ENCODE data around the gene EXD3.

Gene EXD3

GRCh38 chr9:137358126-137358525, 64.8 kb downstream of the EXD3 start:
- Histone ChIP-seq H3K36me3 (ENCODE audit: insufficient read depth) (no peaks in the 10 kb centered on the region), H3K79me2 (ENCODE audit: insufficient read depth, low read depth) (no peaks in the 10 kb centered on the region), H3K27me3 (ENCODE audit: insufficient read depth, low read depth) (peaks cover 39% of the 10 kb centered on the region; the same call in 1 of the 2 replicates), H3K4me2 (no peak overlapping the region), H4K20me1 (ENCODE audit: insufficient read depth) (no peaks in the 10 kb centered on the region), H3K4me1 (ENCODE audit: low read depth, poor library complexity, severe bottlenecking) (no peaks in the 10 kb centered on the region), H3K27ac (no peak overlapping the region), H2AFZ (ENCODE audit: low read depth) (no peak overlapping the region), H3K9ac (no peak overlapping the region), H3K4me3 (IDR thresholded peaks at IDR 0.05; ENCODE audit: insufficient read depth, low read depth, low read length) (no peak overlapping the region)
- TF ChIP-seq CTCF (conservative IDR thresholded peaks at IDR 0.05; ENCODE audit: low read depth, low read length), result no peak

- no peak for TF ChIP-seq CTCF (conservative IDR thresholded peaks at IDR 0.05; ENCODE audit: low read depth, low read length)
- H3K4me3 ChIP-seq (IDR thresholded peaks at IDR 0.05; ENCODE audit: insufficient read depth, low read depth, low read length), result no peak overlapping the region
- no peaks in the 10 kb centered on the region for H3K79me2 ChIP-seq (ENCODE audit: insufficient read depth, low read depth)
- H3K27me3 ChIP-seq (ENCODE audit: insufficient read depth, low read depth), result peaks cover 36% of the 10 kb centered on the region; the same call in 1 of the 2 replicates
- H3K4me2 ChIP-seq, result no peak overlapping the region
- no peak overlapping the region for H3K9ac ChIP-seq
- H3K4me1 ChIP-seq (ENCODE audit: low read depth, poor library complexity, severe bottlenecking), result no peaks in the 10 kb centered on the region
- H3K27ac ChIP-seq, result no peak overlapping the region
- H2AFZ ChIP-seq (ENCODE audit: low read depth), result no peak overlapping the region
- no peaks in the 10 kb centered on the region for H3K36me3 ChIP-seq (ENCODE audit: insufficient read depth)
- H4K20me1 ChIP-seq (ENCODE audit: insufficient read depth), result no peaks in the 10 kb centered on the region
Observed at GRCh38 chr9:137357166-137357565, 65.8 kb downstream of the EXD3 start.

- no peak overlapping the region for H3K4me3 ChIP-seq (IDR thresholded peaks at IDR 0.05; ENCODE audit: insufficient read depth, low read depth, low read length)
- no peaks in the 10 kb centered on the region for H3K79me2 ChIP-seq (ENCODE audit: insufficient read depth, low read depth)
- H3K4me2 ChIP-seq, result no peak overlapping the region
- no peaks in the 10 kb centered on the region for H4K20me1 ChIP-seq (ENCODE audit: insufficient read depth)
- H3K36me3 ChIP-seq (ENCODE audit: insufficient read depth), result no peaks in the 10 kb centered on the region
- no peaks in the 10 kb centered on the region for H3K4me1 ChIP-seq (ENCODE audit: low read depth, poor library complexity, severe bottlenecking)
- no peak overlapping the region for H3K9ac ChIP-seq
- H2AFZ ChIP-seq (ENCODE audit: low read depth), result no peak overlapping the region
- no peak overlapping the region for H3K27ac ChIP-seq
- H3K27me3 ChIP-seq (ENCODE audit: insufficient read depth, low read depth), result peaks cover 37% of the 10 kb centered on the region; the same call in 1 of the 2 replicates
- TF ChIP-seq CTCF (conservative IDR thresholded peaks at IDR 0.05; ENCODE audit: low read depth, low read length), result no peak
Observed at GRCh38 chr9:137355761-137356365, 67.1 kb downstream of the EXD3 start.

GRCh38 chr9:137354845-137355760, 67.9 kb downstream of the EXD3 start:
- H3K27ac ChIP-seq, result no peak overlapping the region
- H3K9ac ChIP-seq, result no peak overlapping the region
- H3K4me2 ChIP-seq, result no peak overlapping the region
- H2AFZ ChIP-seq (ENCODE audit: low read depth), result no peak overlapping the region
- H4K20me1 ChIP-seq (ENCODE audit: insufficient read depth), result no peaks in the 10 kb centered on the region
- H3K36me3 ChIP-seq (ENCODE audit: insufficient read depth), result no peaks in the 10 kb centered on the region
- no peaks in the 10 kb centered on the region for H3K4me1 ChIP-seq (ENCODE audit: low read depth, poor library complexity, severe bottlenecking)
- no peak overlapping the region for H3K4me3 ChIP-seq (IDR thresholded peaks at IDR 0.05; ENCODE audit: insufficient read depth, low read depth, low read length)
- H3K27me3 ChIP-seq (ENCODE audit: insufficient read depth, low read depth), result peaks cover 34% of the 10 kb centered on the region; the same call in 1 of the 2 replicates
- no peaks in the 10 kb centered on the region for H3K79me2 ChIP-seq (ENCODE audit: insufficient read depth, low read depth)
- no peak for TF ChIP-seq CTCF (conservative IDR thresholded peaks at IDR 0.05; ENCODE audit: low read depth, low read length)
